Islet of Langerhans (tissue), 1 donor: Measurements from ENCODE around the gene YTHDF2.
"Not testable (repeated sequence)": the region's sequence is repeated elsewhere in the genome, so short reads cannot be mapped to it uniquely, and the experiment has no call there.

ENCODE experiments used
- FAIRE-seq: peaks from one replicate; lab custom pipeline; 2011; peaks lifted over from hg19 to GRCh38; lab: Jason Lieb, UNC

The YTHDF2 gene

DNA sequence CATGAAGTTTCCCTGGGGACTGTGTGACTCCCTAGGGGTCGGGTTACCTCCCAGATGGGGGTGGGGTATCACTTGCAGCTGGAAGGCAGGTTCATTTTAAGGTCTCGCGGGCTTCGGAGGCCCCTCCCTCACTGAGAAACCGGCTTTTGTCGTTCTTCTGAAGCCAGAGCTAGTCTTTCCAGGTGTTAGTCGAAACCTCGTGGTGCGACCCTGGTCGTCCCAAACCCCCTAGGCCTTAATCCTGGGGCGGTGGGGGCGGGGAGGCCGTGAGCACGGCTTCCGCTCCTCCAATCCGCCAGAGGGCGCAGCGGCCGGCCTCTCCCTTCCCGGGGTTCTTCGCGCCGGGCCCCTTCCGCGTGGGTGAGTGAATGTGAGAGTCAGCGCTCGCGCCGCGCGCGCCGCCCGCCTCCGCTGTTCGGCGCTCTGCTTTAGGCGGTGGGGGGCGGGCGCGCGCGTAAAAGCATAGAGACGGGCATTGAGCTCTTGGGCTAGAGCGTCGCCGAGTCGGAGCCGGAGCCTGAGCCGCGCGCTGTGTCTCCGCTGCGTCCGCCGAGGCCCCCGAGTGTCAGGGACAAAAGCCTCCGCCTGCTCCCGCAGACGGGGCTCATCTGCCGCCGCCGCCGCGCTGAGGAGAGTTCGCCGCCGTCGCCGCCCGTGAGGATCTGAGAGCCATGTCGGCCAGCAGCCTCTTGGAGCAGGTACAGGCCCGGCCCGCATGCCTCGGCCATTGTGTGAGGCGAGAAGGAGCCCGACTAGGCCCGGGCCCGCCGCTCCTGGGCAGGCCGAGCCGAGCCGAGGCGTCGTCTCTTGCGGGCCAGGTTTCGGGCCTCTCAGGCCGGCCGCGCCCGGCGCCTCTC lies at the start of gene YTHDF2:
Gene YTHDF2, plus strand, starts transcription at position 491 of the 857 bp plus-strand sequence. Its CDS starts 181 bp downstream, at position 672.
- FAIRE-seq = no peak

- not testable (repeated sequence) for FAIRE-seq
Measured at GRCh38 chr1:28691627-28692026, 45.1 kb upstream of the YTHDF2 start.

DNA sequence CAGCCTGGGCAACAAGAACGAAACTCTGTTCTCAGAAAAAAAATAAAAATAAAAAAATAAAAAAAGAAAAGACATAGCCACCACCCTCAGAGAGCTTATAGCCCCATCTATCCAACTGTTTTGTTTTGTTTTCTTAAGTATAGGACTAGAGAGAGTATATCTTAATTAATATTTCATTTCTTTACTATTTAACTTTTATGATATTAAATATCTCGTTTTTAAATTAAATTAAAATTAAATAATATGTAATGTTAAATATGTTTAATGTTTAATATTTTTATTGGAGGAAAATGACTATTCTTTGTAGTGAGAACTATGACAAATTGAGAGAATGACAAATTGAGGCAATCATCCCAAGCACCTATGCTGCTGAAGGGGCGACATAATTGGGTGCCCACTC lies 33.1 kb upstream of the YTHDF2 start:
- FAIRE-seq = no peak

GRCh38 chr1:28716336-28716735 lies 20.4 kb upstream of the YTHDF2 start:
- FAIRE-seq = no peak

- FAIRE-seq = no peak
Measured at GRCh38 chr1:28718166-28718565, 18.6 kb upstream of the YTHDF2 start.

DNA sequence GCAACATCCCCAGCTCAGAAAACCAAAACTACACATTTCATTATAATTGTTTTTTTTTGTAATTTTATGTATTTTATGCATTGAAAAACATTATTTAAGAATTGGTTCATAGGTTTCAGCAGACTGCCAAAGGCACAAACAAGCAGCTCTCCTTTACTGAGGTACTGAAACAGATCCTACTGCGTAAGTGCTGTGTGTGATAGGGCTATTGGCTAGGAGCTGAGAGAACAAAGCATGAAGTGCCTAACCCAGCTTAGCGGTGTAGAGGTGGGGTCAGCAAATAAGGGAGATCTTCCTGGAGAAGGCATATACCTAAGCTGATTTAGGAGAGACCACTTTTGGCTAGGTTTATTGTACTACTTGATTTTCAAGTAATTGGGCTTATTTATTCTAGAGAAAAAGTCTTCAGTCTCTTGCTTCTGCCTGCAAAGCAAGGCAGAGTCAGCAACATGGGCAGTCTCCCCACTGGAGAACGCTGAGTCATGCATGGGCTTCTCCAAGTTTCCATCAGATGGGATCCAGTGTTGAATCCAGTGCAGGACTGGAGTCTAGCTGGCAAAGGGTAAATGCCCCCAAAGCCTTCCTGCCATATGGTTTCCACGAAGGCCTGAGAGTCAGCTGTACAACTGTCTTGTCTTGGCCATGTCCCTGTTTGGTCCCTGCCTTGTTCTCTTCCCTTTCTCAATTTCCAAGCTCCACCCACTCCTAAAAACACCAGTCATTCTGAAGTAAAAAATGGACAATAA lies 18.0 kb upstream of the YTHDF2 start:
- no peak for FAIRE-seq

GRCh38 chr1:28719332-28719619 lies 17.5 kb upstream of the YTHDF2 start:
- FAIRE-seq = no peak

GRCh38 chr1:28720376-28720775 lies 16.4 kb upstream of the YTHDF2 start:
- no peak for FAIRE-seq

DNA sequence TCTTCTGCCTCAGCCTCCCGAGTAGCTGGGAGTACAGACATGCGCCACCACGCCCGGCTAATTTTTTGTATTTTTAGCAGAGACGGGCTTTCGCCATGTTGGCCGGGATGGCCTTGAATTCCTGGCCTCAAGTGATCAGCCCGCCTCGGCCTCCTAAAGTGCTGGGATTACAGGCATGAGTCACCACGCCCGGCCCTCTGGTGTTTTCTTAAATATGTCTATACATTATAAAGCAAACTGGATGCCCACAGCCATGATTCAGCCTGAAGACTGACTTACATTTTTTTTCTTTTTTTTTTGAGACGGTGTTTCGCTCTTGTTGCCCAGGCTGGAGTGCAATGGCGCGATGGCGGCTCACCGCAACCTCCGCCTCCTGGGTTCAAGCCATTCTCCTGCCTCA lies 14.8 kb upstream of the YTHDF2 start:
- FAIRE-seq = not testable (repeated sequence)

- not testable (repeated sequence) for FAIRE-seq
Measured at GRCh38 chr1:28725365-28725764, 11.4 kb upstream of the YTHDF2 start.

- no peak for FAIRE-seq
Measured at GRCh38 chr1:28735961-28736449, 735 bp upstream of the YTHDF2 start.

DNA sequence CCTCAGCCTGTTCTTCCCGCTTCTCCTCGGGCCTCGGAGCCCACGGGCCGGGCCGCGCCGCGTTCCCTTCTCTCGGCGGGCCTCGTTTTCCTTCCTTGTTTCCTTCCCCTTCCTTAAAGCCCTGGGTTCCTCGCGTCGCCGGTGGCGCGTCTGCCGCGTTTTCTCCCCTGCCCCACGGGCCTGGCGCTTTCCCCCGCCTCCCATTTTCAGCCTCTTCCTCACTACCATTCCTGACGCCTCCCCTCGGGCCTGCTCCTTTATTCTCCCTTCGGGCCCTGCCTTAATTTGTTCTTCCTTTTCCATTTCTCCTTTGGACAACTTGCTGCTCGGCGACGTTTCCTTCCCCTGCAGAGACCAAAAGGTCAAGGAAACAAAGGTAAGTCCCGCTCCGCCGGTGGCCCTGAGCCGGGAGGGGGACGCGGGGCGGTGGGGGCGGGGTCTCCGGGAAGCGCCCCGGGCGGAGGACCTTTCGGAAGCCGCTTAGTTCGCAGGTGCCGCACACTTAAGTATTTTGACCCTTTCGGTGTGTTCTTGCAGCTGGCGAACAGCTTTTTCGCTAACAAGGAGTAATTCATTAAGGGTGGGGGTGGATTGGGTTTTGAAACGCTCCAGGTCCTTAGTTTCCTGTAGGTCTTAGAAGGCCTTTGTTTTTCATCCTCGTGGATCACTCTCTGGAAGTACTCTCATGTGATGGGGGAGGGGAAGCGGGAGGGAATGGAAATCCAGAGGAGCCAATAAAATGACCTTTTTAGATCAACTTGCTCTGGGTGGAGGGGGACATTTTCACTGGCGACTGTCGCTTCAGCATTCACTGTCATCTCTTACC lies 780 bp downstream of the YTHDF2 start:
- no peak for FAIRE-seq

- no peak for FAIRE-seq
Measured at GRCh38 chr1:28740118-28740517, 3.4 kb downstream of the YTHDF2 start.

DNA sequence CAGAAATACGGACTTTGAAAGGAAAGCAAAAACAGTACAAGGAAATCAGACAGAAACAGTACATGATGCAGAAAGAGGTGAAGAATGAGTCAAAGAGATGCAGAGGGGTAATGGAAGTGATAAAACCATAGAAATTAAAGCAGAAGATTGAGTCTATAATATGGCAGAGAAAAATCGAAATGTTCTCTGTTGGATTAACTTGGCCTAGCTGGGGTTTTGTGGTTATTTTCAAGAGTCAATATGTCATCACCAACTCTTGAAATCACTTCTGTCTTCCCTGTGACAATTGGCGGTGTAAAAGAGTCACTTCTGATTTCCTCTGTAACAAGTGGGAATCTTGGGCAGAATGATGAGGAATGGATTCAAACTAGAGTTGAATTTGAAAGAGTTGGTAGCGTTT lies 7.4 kb downstream of the YTHDF2 start:
- FAIRE-seq = no peak

DNA sequence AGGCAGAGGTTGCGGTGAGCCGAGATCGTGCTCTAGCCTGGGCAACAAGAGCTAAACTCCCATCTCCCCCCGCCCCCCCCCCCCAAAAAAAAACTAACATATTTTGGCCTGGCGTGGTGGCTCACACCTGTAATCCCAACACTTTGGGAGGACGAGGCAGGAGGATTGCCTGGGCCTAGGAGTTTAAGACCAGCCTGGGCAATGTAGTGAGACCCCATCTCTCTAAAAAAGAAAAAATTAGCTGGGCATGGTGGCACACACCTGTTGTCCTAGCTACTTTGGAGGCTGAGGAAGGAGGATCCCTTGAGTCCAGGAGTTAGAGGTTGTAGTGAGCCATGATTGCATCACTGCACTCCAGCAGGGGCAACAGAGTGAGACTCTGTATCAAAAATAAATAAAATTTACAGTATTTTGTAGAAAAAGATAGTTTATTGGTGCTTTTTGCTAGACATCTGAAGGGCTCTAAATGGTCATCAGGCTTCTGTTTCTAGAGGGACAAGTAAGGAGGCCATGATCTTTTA lies 9.0 kb downstream of the YTHDF2 start:
- FAIRE-seq = no peak

DNA sequence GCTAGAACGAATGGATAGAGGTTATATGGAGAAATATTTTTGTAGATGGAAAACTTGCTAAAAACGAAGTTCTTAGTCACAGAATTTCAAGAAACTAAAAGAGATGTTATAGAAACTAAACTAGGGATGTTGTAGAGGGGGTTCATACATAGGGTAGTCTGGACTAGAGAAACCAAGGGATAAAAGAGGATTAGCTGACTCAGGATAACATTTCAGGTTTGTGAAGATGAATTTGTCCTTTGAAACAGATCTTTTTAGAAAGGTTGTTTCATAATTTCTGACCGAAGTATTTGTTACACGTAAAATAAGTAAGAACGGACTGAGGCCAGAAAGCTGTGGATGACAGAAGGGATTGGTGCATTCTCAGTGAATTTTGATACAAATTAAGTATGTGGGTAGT lies 13.6 kb downstream of the YTHDF2 start:
- FAIRE-seq = no peak

DNA sequence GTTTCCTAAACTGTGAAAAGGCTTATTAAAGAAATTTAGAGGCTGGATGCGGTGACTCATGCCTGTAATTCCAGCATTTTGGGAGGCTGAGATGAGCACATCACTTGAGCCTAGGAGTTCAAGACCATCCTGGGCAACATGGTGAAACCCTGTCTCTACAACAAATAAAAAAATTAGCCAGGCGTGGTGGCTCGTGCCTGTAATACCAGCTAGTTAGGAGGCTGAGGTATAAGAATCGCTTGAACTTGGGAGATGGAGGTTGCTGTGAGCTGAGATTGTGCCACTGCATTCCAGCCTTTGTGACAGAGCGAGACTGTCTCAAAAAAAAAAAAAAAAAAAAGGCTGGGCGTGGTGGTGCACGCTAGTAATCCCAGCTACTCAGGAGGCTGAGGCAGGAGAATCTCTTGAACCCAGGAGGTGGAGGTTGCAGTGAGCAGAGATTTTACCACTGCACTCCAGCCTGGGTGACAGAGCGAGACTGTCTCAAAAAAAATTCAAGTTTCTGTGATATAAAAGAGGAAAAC lies 14.1 kb downstream of the YTHDF2 start:
- FAIRE-seq = not testable (repeated sequence)

DNA sequence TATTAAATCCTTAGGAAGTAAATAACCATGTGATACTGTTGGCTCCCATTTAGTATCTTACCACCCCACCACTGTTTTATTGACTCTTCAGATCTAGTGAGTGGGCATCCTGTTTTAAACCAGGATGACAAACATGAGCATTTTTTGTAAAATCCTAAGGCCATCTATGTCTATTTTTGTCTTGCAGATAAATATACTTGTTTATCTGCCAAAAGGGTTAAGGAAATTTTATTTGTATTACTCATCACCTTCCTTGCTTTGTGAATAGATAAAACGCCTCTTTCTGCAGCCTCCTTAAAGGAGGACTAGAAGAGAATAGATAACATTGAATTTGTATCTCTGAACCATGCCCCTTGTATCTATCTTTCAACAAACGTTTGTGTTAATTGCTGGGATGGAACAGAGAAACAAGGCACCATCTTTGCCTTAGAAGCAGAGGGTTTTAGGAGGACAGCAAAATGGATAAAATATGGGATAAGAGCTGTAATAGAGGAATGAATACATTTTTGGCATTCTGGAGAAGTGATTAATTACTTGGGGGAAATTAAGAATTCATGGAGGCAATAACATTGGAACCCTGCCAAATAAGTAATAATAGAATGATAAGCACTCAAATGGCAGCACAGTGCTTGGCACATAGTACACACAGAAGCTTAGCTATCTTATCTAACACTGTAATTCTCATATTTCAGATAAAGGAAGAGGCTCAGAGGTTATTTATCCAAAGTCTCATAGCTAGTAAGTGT lies 14.7 kb downstream of the YTHDF2 start:
- no peak for FAIRE-seq

- FAIRE-seq = no peak
Measured at GRCh38 chr1:28755701-28756100, 19.0 kb downstream of the YTHDF2 start.

DNA sequence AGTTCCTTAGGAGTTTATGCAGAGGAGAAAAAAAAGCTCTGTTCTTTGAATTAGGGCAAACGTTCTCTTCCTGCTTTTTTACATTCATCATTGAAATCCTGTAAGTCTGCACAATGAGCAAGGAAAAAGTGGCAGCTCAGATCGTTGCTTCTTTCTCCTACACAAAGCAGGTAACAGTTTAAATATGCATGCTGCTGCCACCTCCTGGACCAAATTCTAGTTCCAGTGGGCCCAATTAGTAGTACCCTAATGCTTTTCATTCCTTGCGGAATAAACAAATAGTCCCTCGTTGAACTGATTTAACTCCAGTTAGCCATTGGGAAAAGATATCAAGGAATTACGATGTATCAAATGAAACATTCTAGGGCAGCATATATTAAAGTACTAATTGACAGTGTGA lies 20.1 kb downstream of the YTHDF2 start:
- FAIRE-seq = no peak

GRCh38 chr1:28758420-28758819 lies 21.7 kb downstream of the YTHDF2 start:
- FAIRE-seq = no peak
